B cell (primary cell): Measurements from ENCODE around the gene PLTP.

Experiments used
- CTCF ChIP-seq: fragments of 200-600 bp; IDR thresholded peaks from one replicate; pipeline ENCODE4 v1.8.0; 2022; ENCODE audit warnings: antibody characterized with exemption, mild to moderate bottlenecking
- EZH2 ChIP-seq: IDR thresholded peaks from 2 replicates; pipeline ENCODE4 v1.6.1; 2012; ENCODE audit warnings: borderline replicate concordance, low read depth, mild to moderate bottlenecking, moderate library complexity, low read length; ENCODE audit not compliant: insufficient read depth, poor library complexity, severe bottlenecking

- TF ChIP-seq CTCF (no peak), EZH2 (no peak)
Measured at GRCh38 chr20:45945678-45946148, 33.8 kb upstream of the PLTP start.
